HG03159 (cell line): ENCODE data around the gene ATXN2.
A peak's percentile ranks its signal among the peaks of the same experiment; 100 is the strongest.
"Not testable (repeated sequence)": the region's sequence is repeated elsewhere in the genome, so short reads cannot be mapped to it uniquely, and the experiment has no call there.

Experiments
- ATAC-seq: cut with Tn5 transposase; IDR thresholded peaks from one replicate; pipeline ENCODE4 v1.9.1; 2021; ENCODE audit warnings: mild to moderate bottlenecking, moderate library complexity; ENCODE audit not compliant: unreplicated experiment

Gene ATXN2, protein sequence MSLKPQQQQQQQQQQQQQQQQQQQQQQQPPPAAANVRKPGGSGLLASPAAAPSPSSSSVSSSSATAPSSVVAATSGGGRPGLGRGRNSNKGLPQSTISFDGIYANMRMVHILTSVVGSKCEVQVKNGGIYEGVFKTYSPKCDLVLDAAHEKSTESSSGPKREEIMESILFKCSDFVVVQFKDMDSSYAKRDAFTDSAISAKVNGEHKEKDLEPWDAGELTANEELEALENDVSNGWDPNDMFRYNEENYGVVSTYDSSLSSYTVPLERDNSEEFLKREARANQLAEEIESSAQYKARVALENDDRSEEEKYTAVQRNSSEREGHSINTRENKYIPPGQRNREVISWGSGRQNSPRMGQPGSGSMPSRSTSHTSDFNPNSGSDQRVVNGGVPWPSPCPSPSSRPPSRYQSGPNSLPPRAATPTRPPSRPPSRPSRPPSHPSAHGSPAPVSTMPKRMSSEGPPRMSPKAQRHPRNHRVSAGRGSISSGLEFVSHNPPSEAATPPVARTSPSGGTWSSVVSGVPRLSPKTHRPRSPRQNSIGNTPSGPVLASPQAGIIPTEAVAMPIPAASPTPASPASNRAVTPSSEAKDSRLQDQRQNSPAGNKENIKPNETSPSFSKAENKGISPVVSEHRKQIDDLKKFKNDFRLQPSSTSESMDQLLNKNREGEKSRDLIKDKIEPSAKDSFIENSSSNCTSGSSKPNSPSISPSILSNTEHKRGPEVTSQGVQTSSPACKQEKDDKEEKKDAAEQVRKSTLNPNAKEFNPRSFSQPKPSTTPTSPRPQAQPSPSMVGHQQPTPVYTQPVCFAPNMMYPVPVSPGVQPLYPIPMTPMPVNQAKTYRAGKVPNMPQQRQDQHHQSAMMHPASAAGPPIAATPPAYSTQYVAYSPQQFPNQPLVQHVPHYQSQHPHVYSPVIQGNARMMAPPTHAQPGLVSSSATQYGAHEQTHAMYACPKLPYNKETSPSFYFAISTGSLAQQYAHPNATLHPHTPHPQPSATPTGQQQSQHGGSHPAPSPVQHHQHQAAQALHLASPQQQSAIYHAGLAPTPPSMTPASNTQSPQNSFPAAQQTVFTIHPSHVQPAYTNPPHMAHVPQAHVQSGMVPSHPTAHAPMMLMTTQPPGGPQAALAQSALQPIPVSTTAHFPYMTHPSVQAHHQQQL

DNA sequence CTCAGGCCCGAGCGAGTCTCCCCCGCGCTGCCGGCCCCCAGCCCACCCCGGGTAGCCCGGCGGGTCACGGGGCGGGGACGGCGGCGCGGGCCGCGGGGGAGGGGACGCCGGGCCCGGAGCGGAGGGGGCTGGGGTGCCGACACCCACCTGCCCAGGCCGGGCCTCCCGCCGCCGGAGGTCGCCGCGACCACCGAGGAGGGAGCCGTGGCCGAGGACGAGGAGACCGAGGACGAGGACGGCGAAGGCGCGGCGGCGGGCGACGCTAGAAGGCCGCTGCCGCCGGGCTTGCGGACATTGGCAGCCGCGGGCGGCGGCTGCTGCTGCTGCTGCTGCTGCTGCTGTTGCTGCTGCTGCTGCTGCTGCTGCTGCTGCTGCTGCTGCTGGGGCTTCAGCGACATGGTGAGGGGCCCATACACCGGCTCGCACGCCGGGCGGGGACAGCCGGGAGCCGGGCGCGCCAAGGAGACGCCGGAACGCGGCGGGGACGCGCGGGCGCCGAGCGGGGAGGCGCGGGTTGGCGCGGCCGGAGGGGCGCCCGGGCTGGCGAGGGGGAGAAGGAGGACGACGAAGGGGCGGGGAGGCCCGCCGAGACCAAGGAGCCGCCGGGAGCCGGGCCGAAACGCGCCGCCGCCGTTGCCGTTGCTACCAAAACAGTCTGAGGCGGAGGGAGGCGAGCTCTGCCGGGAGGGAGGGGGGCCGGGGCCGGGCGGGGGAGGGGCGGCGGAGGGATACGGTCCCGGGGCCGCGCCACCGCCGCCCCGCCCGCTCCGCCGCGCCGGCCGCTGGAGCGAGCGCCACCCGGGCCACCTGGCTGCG, at the start of gene ATXN2:
Gene ATXN2 (minus strand): TSS at position 679 of the 816 bp plus-strand sequence. CDS start 281 bp downstream, at position 398.
- ATAC-seq, result peak; percentile 40

DNA sequence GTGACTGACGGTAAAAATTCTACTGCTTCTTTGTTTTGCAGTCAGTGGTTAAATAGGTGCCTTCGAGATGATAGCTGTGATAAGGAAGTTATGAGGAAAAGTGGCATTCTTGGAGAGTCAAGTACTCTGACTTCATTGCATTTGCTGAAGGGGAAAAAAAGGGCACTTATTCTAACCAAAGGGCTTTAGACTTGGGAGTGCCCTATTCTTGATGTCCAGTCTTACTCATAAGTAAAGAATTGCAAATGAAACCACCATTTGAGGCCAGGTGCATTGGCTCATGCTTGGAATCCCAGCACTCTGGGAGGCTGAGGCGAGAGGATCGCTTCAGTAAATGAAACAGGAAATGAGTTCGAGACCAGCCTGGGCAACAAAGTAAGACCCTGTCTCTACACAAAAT, 46.3 kb upstream of the ATXN2 start:
- ATAC-seq, result no peak

DNA sequence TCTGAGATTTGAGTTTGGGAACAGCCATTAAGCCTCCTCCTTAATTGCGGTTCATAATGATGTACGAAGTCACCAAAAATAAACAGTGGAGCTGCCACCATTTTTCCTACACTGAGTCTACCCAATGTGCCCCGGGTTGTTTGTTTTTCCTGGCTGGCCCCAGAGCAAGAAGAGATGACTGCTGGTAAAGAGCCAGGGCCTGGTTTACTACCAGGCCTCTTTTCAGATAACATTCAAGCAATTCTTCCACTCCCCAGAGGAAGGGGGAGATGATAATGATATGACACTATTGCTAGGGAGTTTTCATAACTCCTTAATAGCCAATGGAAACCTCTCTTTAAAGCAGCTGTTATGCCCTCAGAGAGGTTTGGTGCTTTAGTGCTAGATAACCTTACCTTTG, 44.3 kb upstream of the ATXN2 start:
- no peak for ATAC-seq

DNA sequence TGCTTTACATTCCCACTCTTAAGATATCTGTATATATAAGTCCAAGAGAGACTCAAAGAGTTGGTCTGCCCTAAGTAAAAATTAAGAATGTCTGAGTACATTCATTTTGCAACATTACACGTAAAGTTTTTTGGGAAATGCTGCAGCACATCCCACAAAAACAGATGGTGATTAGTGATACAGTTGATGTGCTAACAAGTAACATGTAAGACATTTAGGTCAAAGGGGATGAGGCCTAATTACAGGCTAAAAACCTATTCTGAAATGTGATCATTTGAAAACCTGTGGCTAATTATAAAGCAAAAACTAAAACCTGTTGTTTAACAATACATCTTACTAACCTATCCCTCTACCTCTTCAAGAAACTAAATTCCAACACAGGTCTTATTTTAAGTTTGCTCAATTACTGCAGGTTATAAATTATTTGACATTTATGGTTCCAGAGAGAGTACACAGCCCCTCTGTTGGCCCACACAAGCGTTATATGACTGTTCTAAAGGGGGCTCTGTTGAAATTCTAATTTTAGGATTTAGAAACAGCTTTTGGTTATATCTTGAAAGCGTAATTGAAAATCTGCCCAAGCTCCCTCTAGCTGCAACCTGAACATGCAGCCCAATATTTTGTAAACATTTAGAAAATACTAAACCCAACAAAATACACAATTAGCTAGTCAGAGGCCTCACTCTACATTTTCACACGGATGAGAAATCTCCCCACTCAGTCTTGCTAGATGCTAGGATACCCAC, 43.7 kb upstream of the ATXN2 start:
- ATAC-seq, result no peak

DNA sequence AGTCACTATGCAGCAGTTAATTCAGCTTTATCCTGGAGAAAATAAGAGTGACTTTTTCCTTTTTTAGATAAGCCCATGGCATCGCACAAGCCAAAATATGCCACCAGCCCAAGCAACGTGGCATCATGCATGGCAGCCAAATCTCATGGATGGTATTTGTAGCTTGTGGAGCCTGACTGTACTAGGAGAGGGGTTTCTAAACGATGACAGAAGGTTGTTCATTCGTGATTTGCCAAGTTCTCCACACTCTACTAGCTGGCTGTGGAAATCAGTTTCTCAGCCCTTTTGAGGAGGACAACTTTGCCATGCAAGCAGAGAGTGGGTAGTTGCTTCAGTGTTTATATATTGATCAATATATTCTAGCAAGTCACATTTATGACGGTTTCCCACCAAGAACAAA, 41.4 kb upstream of the ATXN2 start:
- no peak for ATAC-seq

DNA sequence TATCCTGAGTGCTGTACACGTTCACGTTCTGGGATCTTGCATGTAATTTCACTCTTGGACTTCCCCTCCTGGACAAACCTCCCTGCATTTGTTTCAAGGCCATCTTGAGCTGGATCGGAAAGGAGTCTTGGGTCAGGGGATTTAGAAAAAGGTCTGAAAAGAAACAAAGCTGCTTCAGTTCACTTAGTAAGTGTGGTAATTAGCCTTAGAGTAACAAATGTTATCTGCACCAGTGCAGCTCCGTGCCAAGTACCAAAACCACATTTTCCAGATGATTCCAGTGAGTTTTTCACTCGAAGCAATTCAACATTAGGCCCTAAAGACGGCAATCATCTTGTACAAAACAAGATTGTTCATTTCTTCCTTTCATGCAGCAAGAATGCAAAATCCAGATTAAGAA, 39.4 kb upstream of the ATXN2 start:
- no peak for ATAC-seq

DNA sequence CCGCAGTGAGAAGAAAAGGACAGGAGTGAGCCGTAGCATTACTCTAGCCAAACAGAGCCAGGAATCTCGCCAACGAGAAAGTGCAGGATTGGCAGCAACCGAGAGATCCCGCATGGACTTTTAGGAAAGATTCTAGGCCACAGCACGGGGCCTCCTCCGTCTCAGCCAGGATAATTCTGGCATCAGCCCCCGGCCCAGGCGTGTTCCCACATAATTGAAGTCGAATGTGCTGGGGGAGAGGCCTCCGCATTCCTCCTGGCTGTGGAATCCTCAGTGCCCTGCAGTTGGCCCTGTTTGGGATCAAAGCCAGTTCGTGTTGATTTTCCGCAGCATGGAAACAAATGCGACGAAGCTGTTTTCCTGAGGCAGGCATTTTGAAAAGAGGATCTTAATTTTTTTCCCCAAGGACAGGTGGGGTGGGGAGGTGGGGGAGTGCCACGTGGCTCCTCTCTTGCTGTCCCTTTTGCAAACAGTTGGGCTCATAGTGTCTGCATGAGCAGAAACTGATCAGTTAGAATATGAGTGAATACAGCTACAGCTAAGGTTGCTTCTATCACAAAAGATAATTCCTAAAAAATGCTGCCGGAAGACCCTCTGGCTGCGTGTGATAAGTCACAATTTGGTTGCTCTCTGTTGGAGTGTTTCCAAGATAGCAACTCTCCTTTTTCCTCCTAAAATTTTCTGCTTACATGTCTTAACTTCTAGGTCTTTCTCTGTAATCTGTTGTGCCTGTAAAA, 37.3 kb upstream of the ATXN2 start:
- no peak for ATAC-seq

DNA sequence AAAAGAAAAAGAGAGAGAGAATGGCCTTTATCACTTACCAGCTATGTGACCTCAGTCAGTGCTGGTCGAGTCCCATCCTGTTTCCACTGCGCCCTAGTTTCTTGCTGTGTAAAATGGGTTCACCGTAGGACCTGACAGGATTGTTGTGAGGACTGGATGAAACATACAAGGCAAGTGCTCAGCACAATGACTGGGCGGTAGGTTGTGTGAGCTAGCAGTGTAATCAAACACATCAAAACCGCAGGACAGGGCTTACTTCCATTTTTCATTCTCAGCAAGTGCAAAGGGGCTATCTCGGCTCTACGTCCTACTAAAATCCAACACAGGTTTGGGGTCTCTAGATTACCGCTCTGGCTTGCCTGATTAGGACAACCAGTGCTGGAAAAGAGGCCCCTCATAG, 36.4 kb upstream of the ATXN2 start:
- ATAC-seq, result no peak

DNA sequence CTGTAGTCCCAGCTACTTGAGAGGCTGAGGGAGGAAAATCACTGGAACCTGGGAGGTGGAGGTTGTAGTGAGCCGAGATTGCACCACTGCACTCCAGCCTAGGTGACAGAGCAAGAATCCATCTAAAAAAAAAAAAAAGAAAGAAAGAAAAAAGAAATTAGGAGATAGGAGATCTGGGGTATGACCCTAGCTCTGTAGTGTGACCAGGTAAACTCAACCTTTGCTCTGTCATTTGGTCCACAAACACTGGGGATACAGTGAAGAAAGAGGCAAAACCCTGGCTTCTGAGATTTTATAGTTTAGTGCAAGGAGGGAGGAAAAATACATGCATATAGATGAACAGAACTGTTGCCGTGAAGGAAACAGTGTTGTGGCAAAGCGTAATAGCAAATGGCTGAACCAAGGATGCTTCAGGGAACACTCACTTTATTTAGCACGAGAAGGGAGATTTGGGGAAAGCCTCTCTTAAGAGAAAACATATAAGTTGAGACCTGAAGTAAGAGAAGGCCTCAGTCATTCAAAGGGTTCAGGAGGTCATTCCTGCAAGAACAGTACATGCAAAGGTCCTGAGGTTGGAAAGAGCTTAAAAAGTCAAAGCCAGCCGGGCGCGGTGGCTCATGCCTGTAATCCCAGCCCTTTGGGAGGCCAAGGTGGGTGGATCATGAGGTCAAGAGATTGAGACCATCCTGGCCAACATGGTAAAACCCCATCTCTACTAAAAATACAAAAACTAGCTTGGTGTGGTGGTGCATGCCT, 29.6 kb upstream of the ATXN2 start:
- ATAC-seq, result no peak

DNA sequence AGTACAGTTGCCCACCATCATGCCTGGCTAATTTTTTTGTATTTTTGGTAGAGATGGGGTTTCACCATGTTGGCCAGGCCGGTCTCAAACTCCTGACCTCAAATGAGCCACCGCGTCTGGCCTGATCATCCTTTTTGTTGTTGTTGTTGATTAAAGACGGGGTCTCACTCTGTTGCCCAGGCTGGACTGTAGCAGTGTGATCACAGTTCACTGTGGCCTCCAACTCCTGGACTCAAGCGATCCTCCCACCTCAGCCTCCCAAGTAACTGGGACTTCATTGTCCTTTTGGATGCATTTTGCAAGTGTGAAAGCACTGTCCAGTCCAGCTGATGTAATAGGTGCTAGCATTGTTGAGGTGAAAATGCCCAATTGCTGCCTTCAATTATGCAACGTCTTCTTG, 27.1 kb upstream of the ATXN2 start:
- ATAC-seq, result no peak

DNA sequence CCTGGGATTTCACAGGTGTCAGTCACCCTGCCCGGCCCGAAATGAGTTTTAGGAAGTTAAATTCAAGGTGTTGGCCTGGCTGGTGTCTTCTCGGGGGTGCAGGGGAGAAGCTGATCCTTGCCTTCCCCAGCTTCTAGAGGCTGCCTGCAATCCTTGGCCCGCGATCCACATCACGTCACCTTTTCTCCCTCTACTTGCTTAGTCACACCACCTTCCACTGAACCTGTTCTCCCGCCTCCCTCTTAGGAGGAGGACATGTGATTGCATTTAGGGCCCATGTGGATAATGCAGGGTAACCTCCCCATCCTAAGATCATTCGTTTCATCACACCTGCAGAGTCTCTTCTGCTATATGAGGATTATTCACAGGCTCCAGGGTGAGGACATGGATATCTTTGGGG, 25.4 kb upstream of the ATXN2 start:
- ATAC-seq, result no peak

DNA sequence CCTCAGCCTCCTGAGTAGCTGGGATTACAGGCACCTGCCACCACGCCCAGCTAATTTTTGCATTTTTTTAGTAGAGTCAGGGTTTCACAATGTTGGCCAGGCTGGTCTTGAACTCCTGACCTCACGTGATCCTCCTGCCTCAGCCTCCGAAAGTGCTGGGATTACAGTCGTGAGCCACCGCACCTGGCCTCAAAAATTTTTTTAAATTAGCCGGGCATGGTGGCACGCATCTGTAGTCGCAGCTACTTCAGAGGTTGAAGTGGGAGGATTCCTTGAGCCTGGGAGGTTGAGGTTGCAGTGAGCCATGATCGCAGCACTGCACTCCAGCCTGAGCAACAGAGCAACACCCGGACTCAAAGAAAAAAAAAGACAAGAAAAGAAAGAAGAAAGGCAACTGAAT, 18.7 kb upstream of the ATXN2 start:
- ATAC-seq, result not testable (repeated sequence)

DNA sequence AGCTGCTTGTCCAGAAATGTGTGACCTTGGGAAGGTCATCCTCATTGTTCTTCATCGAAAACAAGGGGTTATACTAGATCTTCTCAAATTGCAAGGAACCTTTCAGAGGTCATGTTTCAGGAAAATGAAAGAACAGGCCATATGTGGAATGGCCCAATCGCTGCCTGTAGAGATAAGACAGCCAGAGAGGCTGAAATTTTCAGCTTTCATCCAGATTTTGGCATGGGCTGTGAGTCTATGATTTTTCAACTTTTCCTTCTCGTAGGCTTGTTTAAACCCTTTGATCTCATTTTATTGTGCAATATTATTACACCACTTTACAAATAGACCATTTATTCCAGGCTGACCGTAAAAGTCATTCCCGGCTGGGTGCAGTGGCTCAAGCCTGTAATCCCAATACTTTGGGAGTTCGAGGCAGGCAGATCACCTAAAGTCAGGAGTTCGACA, 17.1 kb upstream of the ATXN2 start:
- no peak for ATAC-seq

DNA sequence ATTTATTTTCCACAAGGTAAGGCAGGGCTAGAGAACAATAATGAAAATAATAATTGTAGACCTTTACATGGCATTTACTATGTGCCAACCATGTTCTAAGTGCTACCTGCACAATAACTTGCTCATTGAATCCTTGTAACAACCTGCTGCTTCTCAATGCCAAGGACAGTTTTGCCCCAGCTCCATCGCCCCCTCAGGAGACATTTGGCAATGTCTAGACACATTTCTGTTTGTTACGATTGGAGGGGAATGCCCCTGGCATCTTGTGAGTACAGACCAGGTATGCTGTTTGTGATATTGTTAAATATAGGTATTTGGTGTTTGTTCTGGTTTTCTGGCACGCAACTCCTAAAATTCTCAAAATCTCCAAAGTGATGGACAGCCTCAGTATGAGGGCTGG, 8.1 kb upstream of the ATXN2 start:
- no peak for ATAC-seq

DNA sequence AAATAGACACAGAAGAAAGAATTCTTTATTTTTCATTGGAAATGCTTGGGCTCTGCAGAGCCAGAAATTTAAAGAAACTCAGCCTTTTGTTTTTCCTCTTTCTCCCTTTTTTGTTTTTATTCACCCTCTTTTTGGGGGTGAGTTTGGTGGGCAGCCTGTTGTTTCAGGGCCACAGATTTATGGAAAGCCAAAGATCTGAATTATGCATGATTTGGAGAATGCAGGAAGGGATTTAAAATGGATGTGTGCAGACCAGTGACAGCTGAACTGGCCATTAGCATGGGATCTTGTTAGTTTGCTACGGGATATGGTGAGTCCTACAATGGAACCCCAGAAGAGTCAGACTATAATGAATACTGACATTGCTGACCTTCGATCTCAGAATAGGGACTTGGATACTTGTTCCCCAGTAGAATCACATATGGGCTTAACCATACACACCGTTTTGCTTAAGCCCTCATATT, 7.7 kb upstream of the ATXN2 start:
- no peak for ATAC-seq

DNA sequence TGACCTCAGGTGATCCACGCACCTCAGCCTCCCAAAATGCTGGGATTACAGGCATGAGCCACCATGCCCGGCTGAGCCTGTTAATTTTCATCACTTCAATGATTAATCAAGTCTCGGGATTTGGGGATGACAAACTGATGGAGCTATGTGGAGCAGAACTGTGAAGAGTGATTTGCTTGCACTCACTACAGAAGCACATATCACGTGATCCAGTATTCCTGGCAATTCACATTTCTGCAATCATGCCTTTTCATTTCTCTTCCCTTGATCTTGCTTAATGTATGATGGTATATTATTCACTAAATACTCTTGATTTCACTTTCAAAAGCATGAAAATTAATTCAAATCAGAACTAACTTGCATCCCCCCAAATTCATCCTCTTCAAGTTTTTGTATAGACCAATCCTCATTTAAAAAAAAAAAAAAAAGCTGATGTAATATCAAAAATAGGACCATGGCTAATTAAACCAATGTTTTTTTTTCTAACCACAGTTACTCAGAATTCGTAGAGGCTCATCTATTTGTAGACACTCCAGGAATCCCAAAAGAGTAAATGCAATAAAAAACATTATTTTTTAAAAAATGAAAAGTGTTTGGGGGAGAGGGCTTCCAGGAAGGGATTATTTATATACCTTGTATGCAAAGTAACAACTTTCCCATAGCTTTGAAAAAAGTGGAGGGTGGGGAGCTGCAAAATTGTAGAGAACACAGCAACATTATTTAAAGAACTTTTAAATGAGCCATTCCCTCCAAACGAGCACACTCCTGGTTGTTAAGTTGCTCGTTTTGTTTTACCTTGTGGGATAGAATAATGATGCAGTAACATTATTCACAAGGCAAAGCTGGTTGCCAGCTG, 7.0 kb upstream of the ATXN2 start:
- no peak for ATAC-seq

DNA sequence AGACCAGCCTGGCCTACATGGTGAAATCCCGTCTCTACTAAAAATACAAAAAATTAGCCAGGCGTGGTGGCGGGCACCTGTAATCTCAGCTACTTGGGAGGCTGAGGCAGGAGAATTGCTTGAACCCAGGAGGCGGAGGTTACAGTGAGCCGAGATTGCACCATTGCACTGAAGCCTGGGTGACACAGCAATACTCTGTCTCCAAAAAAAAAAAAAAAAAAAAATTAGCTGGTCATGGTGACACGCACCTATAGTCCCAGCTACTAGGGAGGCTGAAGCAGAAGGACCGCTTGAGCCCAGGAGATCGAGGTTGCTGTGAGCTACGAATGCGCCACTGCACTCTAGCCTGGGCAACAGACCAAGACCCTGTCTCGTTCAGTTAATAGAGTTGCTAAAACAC, 3.7 kb upstream of the ATXN2 start:
- not testable (repeated sequence) for ATAC-seq
